H1 (cell line): Measurements from ENCODE around the gene OR8B4. TPM values are rescaled to one million over a fixed set of nuclear protein-coding genes. Genes with fewer than 3 reads are reported as not detected.

Source experiments
- CTCF ChIA-PET: fragments of 300-600 bp; sonication (Branson Sonifier 250); formaldehyde crosslinking; loops from one replicate; lab custom pipeline; 2021; ENCODE audit not compliant: partially characterized antibody; lab: Charles Lee
- POLR2A ChIA-PET: fragments of 300-600 bp; sonication (Branson Sonifier 250); formaldehyde crosslinking; loops from one replicate; lab custom pipeline; 2021; ENCODE audit warnings: inconsistent platforms; ENCODE audit not compliant: partially characterized antibody; lab: Charles Lee
- DNase-seq, 2 experiments: peaks; one replicate each; pipeline versions ENCODE4 v3.0.0 to v3.0.0-alpha.2; 2010 to 2022; ENCODE audit warnings: low spot score in 2 of 2, low read depth in 1 of 2, mixed read lengths in 1 of 2
- FAIRE-seq: peaks from 2 replicates; lab custom pipeline; 2011; peaks lifted over from hg19 to GRCh38; lab: Jason Lieb, UNC
- H2AFZ ChIP-seq: 2 replicates; pipeline ENCODE4 v1.8.1; 2012; ENCODE audit warnings: low read length, inconsistent platforms
- H2AK5ac ChIP-seq: 2 replicates; pipeline ENCODE4 v1.6.1; 2013; ENCODE audit warnings: low read depth, low read length
- H2BK120ac ChIP-seq: replicated peaks from 2 replicates; pipeline ENCODE3; 2013; ENCODE audit warnings: low read depth, low read length, inconsistent platforms
- H2BK12ac ChIP-seq: 2 replicates; pipeline ENCODE4 v1.6.1; 2013; ENCODE audit warnings: low read depth, low read length
- H2BK15ac ChIP-seq: 2 replicates; pipeline ENCODE4 v1.6.1; 2013; ENCODE audit warnings: low read length
- H2BK20ac ChIP-seq: 2 replicates; pipeline ENCODE4 v1.6.1; 2013; ENCODE audit warnings: low read length
- H2BK5ac ChIP-seq: 2 replicates; pipeline ENCODE4 v1.6.1; 2013; ENCODE audit warnings: low read depth, low read length
- H3K14ac ChIP-seq: 2 replicates; pipeline ENCODE4 v1.6.1; 2013; ENCODE audit warnings: inconsistent platforms; ENCODE audit not compliant: insufficient read length
- H3K18ac ChIP-seq: 2 replicates; pipeline ENCODE4 v1.6.1; 2013; ENCODE audit warnings: low read length; ENCODE audit errors: extremely low read depth
- H3K23ac ChIP-seq: 2 replicates; pipeline ENCODE4 v1.6.1; 2013; ENCODE audit warnings: inconsistent platforms; ENCODE audit not compliant: insufficient read length
- H3K23me2 ChIP-seq: 2 replicates; pipeline ENCODE4 v1.6.1; 2013; ENCODE audit warnings: low read depth, low read length
- H3K27ac ChIP-seq: 2 replicates; pipeline ENCODE4 v1.6.1; 2011; ENCODE audit warnings: low read depth, low read length, inconsistent platforms
- H3K27me3 ChIP-seq, 4 experiments: replicated peaks in 1 of 4; 1 replicate in 1 of 4; 2 replicates in 3 of 4; pipeline versions ENCODE4 v1.6.1 to v1.8.1; 2011 to 2013; ENCODE audit warnings: low read length in 3 of 4, mild to moderate bottlenecking in 3 of 4, inconsistent platforms in 2 of 4, mixed read lengths in 2 of 4, moderate library complexity in 1 of 4; ENCODE audit not compliant: control insufficient read depth in 3 of 4, insufficient read depth in 3 of 4; ENCODE audit errors: extremely low read depth in 1 of 4
- H3K36me3 ChIP-seq, 4 experiments: 2 replicates each; pipeline versions ENCODE4 v1.6.1 to v1.8.1; 2011 to 2013; ENCODE audit warnings: mild to moderate bottlenecking in 4 of 4, low read length in 3 of 4, moderate library complexity in 2 of 4, control low read depth in 1 of 4, inconsistent platforms in 1 of 4; ENCODE audit not compliant: insufficient read depth in 4 of 4, control insufficient read depth in 2 of 4
- H3K4ac ChIP-seq: replicated peaks from 2 replicates; pipeline ENCODE3; 2013; ENCODE audit warnings: low read length, low read depth, mixed read lengths, inconsistent platforms; ENCODE audit not compliant: insufficient read length
- H3K4me1 ChIP-seq, 4 experiments: replicated peaks in 1 of 4; 1 replicate in 1 of 4; 2 replicates in 3 of 4; pipeline versions ENCODE4 v1.6.1 to v1.8.1; 2011 to 2013; ENCODE audit warnings: low read length in 3 of 4, inconsistent platforms in 2 of 4, mixed read lengths in 1 of 4; ENCODE audit not compliant: insufficient read depth in 4 of 4, control insufficient read depth in 3 of 4
- H3K4me2 ChIP-seq, 2 experiments: 2 replicates each; pipeline versions ENCODE4 v1.6.1 to v1.8.1; 2011 to 2013; ENCODE audit warnings: low read depth in 2 of 2, low read length in 2 of 2, control low read depth in 1 of 2, inconsistent platforms in 1 of 2, mild to moderate bottlenecking in 1 of 2; ENCODE audit not compliant: insufficient read depth in 1 of 2
- H3K4me3 ChIP-seq, 4 experiments: fragments of 200-600, 300-600 bp in 1 of 4; sonication (generic), shearing (Covaris generic), sonication (Bioruptor Twin) in 1 of 4; 2 replicates each; pipeline versions ENCODE4 v1.5.1 to v1.8.1; 2011 to 2016; ENCODE audit warnings: low read length in 4 of 4, low read depth in 3 of 4, control low read depth in 2 of 4, inconsistent platforms in 2 of 4, mild to moderate bottlenecking in 2 of 4, mixed read lengths in 1 of 4, moderate library complexity in 1 of 4; ENCODE audit not compliant: insufficient read depth in 2 of 4; ENCODE audit errors: extremely low read depth in 1 of 4
- H3K56ac ChIP-seq: replicated peaks from 2 replicates; pipeline ENCODE3; 2013; ENCODE audit warnings: low read depth, mild to moderate bottlenecking, mixed read lengths, low read length, inconsistent platforms; ENCODE audit not compliant: insufficient read length
- H3K79me1 ChIP-seq: 2 replicates; pipeline ENCODE4 v1.6.1; 2013; ENCODE audit warnings: low read depth, low read length, control low read depth
- H3K79me2 ChIP-seq, 2 experiments: 2 replicates each; pipeline versions ENCODE4 v1.6.1 to v1.8.1; 2012 to 2013; ENCODE audit warnings: low read length in 2 of 2, mild to moderate bottlenecking in 2 of 2, inconsistent platforms in 1 of 2; ENCODE audit not compliant: insufficient read depth in 2 of 2, control insufficient read depth in 1 of 2
- H3K9ac ChIP-seq, 4 experiments: replicated peaks in 1 of 4; 1 replicate in 1 of 4; 2 replicates in 3 of 4; pipeline versions ENCODE4 v1.6.1 to v1.8.1; 2011 to 2013; ENCODE audit warnings: low read depth in 3 of 4, low read length in 3 of 4, control low read depth in 2 of 4, mild to moderate bottlenecking in 2 of 4, moderate library complexity in 2 of 4, inconsistent platforms in 1 of 4; ENCODE audit errors: extremely low read depth in 1 of 4
- H3K9me3 ChIP-seq, 2 experiments: 2 replicates each; pipeline versions ENCODE4 v1.6.1 to v1.8.1; 2012 to 2013; ENCODE audit warnings: mild to moderate bottlenecking in 2 of 2, moderate library complexity in 2 of 2, control low read depth in 1 of 2, inconsistent platforms in 1 of 2, low read depth in 1 of 2, low read length in 1 of 2, mixed read lengths in 1 of 2; ENCODE audit not compliant: insufficient read depth in 2 of 2
- H4K20me1 ChIP-seq, 2 experiments: replicated peaks in 1 of 2; 2 replicates each; pipeline versions ENCODE3 to v1.8.1; 2011 to 2013; ENCODE audit warnings: inconsistent platforms in 2 of 2, low read length in 2 of 2, mild to moderate bottlenecking in 1 of 2; ENCODE audit not compliant: insufficient read depth in 2 of 2, control insufficient read depth in 1 of 2
- H4K5ac ChIP-seq: 2 replicates; pipeline ENCODE4 v1.6.1; 2013; ENCODE audit warnings: low read length, low read depth, mixed read lengths, inconsistent platforms; ENCODE audit not compliant: insufficient read length
- H4K8ac ChIP-seq: 2 replicates; pipeline ENCODE4 v1.8.0; 2013; ENCODE audit warnings: mild to moderate bottlenecking, moderate library complexity, low read length, inconsistent platforms; ENCODE audit not compliant: insufficient read depth; ENCODE audit errors: extremely low read depth
- H4K91ac ChIP-seq: replicated peaks from 2 replicates; pipeline ENCODE3; 2013; ENCODE audit warnings: low read length, mixed read lengths, inconsistent platforms; ENCODE audit not compliant: insufficient read length
- CBX5 ChIP-seq: fragments of 300-800, 300-1000 bp; sonication (generic); IDR thresholded peaks from 2 replicates; pipeline ENCODE4 v1.7.1; 2016; ENCODE audit warnings: antibody characterized with exemption, low read length, low read depth
- CHD1 ChIP-seq: IDR thresholded peaks from 2 replicates; pipeline ENCODE4 v1.6.1; 2012; ENCODE audit warnings: low read depth, low read length, improper control_type of control experiment
- CHD2 ChIP-seq: IDR thresholded peaks from 2 replicates; pipeline ENCODE4 v1.6.1; 2012; ENCODE audit warnings: low read length, improper control_type of control experiment
- CREB1 ChIP-seq: IDR thresholded peaks from 2 replicates; pipeline ENCODE4 v1.6.1; 2012; ENCODE audit warnings: inconsistent platforms
- FOSL1 ChIP-seq: IDR thresholded peaks from 2 replicates; pipeline ENCODE4 v1.6.1; 2011; ENCODE audit warnings: mild to moderate bottlenecking, low read depth, low read length, moderate library complexity; ENCODE audit not compliant: insufficient read depth
- GABPA ChIP-seq: IDR thresholded peaks from 2 replicates; pipeline ENCODE4 v1.6.1; 2011; ENCODE audit warnings: mild to moderate bottlenecking, low read length, moderate library complexity, borderline replicate concordance; ENCODE audit not compliant: insufficient read depth
- JUND ChIP-seq: IDR thresholded peaks from 2 replicates; pipeline ENCODE4 v1.6.1; 2011; ENCODE audit warnings: mild to moderate bottlenecking, improper control_type of control experiment, low read length
- RAD21 ChIP-seq, 2 experiments: IDR thresholded peaks in 1 of 2; conservative IDR thresholded peaks in 1 of 2; 2 replicates each; pipeline ENCODE4 v1.6.1; 2011; ENCODE audit warnings: low read depth in 2 of 2, low read length in 2 of 2, improper control_type of control experiment in 1 of 2, inconsistent platforms in 1 of 2, mild to moderate bottlenecking in 1 of 2, moderate library complexity in 1 of 2
- RFX5 ChIP-seq: IDR thresholded peaks from 2 replicates; pipeline ENCODE4 v1.6.1; 2011; ENCODE audit warnings: low read depth, low read length, improper control_type of control experiment, borderline replicate concordance
- SUZ12 ChIP-seq: fragments of 200-600 bp; sonication (generic); IDR thresholded peaks from 2 replicates; pipeline ENCODE4 v1.6.1; 2012; ENCODE audit warnings: mild to moderate bottlenecking, inconsistent platforms, low read length, moderate library complexity, mixed read lengths
- USF2 ChIP-seq: IDR thresholded peaks from 2 replicates; pipeline ENCODE4 v1.6.1; 2011; ENCODE audit warnings: low read length, improper control_type of control experiment
- YY1 ChIP-seq: IDR thresholded peaks from 2 replicates; pipeline ENCODE4 v1.6.1; 2011; ENCODE audit warnings: low read depth, mild to moderate bottlenecking, low read length
- WGBS, 2 experiments: shearing (Covaris generic) in 1 of 2; methylation state at CpG; one replicate each; pipeline versions ENCODE4 v1.1.6 to v1.1.7; 2013 to 2015; ENCODE audit warnings: low lambda C conversion rate in 2 of 2, mixed read lengths in 2 of 2, inconsistent platforms in 1 of 2, low coverage in 1 of 2, missing lambda C conversion rate in 1 of 2; ENCODE audit not compliant: insufficient replicate concordance in 2 of 2, insufficient coverage in 1 of 2, insufficient read length in 1 of 2; ENCODE audit errors: extremely low coverage in 1 of 2, missing lambda C conversion rate in 1 of 2; 5-methylcytosine and 5-hydroxymethylcytosine counted together
- polyA plus RNA-seq, 7 experiments: library from polyadenylated mRNA; depleted of rRNA in 3 of 7; stranded (reverse) in 5 of 7; unstranded in 2 of 7; fragments of >200 nt in 5 of 7; fragments of 200-250 nt in 2 of 7; gene quantifications; 1 replicate in 5 of 7; 2 replicates in 1 of 7; 4 replicates in 1 of 7; pipeline versions ENCODE4 v1.2.1 to v1.2.3, GENCODE V29; 2011 to 2013; ENCODE audit warnings: missing spikeins in 2 of 7, mixed read lengths in 2 of 7
- total RNA-seq: library from RNA; stranded (reverse); fragmentation: NEBNext Ultra II Directional; extraction: Animal tissue kit (Norgen Biotek cat#: 25700); gene quantifications from 2 replicates; pipeline ENCODE4 v1.2.1, GENCODE V29; 2021
- TF ChIP-seq, protein P1 (sequence below): IDR thresholded peaks from 2 replicates; pipeline ENCODE4 v1.6.1; 2012; ENCODE audit warnings: inconsistent platforms

Gene OR8B4
- total and polyA plus RNA-seq, 2 of the 8 experiments (the other 6 are each of a cell fraction or from before 2014, with no cell fraction given) = not detected

- no peak for FAIRE-seq
- Histone ChIP-seq H3K4me1 (no peaks in the 10 kb centered on the region), H3K9ac (no peak overlapping the region), H4K8ac (no peak overlapping the region), H3K27me3 (no peaks in the 10 kb centered on the region), H2BK5ac (no peak overlapping the region), H3K4me2 (no peak overlapping the region), H2BK120ac (no peak overlapping the region), H4K91ac (no peak overlapping the region), H2AFZ (no peak overlapping the region), H3K23ac (no peak overlapping the region), H4K20me1 (no peaks in the 10 kb centered on the region), H2BK20ac (no peak overlapping the region), H2BK15ac (no peak overlapping the region), H3K9me3 (no peaks in the 10 kb centered on the region), H2BK12ac (no peak overlapping the region), H3K27ac (no peak overlapping the region), H3K4ac (no peak overlapping the region), H3K36me3 (no peaks in the 10 kb centered on the region), H3K4me3 (no peak overlapping the region), H2AK5ac (no peak overlapping the region), H4K5ac (no peak overlapping the region), H3K23me2 (no peaks in the 10 kb centered on the region), H3K18ac (no peak overlapping the region), H3K79me2 (no peaks in the 10 kb centered on the region), H3K14ac (no peak overlapping the region), H3K79me1 (no peaks in the 10 kb centered on the region), H3K56ac (no peak overlapping the region)
- WGBS, 2 experiments = 93% methylated on average over 2 of the region's 2 CpGs; no CpG with 5 or more reads in 1 of the 2 experiments
- no peak for DNase-seq
- TF ChIP-seq CBX5 (no peak), SUZ12 (no peak), JUND (no peak), CHD2 (no peak), FOSL1 (no peak), YY1 (no peak), CREB1 (no peak), GABPA (no peak), RAD21 (IDR thresholded peaks at IDR 0.05 in 1 of 2, conservative IDR thresholded peaks at IDR 0.05 in 1 of 2; ENCODE audit: low read depth in 2 of 2, low read length in 2 of 2) (no peak), CHD1 (no peak), USF2 (no peak), RFX5 (no peak)
- TF ChIP-seq, protein P1, sequence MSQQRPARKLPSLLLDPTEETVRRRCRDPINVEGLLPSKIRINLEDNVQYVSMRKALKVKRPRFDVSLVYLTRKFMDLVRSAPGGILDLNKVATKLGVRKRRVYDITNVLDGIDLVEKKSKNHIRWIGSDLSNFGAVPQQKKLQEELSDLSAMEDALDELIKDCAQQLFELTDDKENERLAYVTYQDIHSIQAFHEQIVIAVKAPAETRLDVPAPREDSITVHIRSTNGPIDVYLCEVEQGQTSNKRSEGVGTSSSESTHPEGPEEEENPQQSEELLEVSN = no peak
- ChIA-PET POLR2A (no interaction called here), CTCF (interaction anchor here (0.6 to 1.6 kb wide), 5 partner anchors 9 to 431 kb away, joined by 3 to 5 read pairs (median 3); no protein-coding TSS in a partner anchor)
Measured at GRCh38 chr11:124405581-124405980, 19.1 kb downstream of the OR8B4 start.
